C4-2B (cell line): Measurements from ENCODE around the gene TOB1.

ENCODE experiments used
- ZFX ChIP-seq: fragments of 450-650 bp; IDR thresholded peaks from 2 replicates; pipeline ENCODE4 v1.6.1; 2017
- TF ChIP-seq, protein P1 (sequence below): fragments of 450-650 bp; conservative IDR thresholded peaks from 2 replicates; pipeline ENCODE4 v1.5.1; 2017; ENCODE audit warnings: mild to moderate bottlenecking

DNA sequence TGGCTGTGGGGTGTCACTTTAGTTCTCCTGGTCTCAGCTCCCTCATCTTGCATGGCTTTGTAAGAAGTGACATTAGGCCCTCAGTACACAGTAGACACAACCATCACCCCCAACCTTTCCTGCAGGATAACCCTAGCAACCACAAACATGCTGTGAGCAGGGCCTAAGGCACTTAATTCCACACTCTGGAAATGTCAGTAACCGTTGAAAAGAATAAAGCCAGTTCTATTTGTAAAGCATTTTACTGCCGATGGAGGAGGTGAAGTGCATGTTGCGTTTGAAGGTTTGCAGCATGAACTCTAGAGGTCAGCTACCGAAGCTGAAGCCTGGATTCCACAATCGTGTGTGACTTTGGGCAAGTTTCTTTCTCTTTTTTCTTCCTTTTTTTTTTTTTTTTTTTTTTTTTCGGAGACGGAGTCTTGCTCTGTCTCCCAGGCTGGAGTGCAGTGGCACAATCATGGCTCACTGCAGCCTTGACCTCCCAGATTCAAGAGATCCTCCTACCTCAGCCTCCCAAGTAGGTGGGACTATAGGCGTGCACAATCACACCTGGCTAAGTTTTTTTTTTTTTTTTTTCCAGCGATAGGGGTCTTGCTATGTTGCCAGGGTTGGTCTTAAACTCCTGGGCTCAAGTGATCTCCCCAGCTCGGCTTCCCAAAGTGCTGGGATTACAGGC, 26.1 kb upstream of the TOB1 start:
- TF ChIP-seq, protein P1, sequence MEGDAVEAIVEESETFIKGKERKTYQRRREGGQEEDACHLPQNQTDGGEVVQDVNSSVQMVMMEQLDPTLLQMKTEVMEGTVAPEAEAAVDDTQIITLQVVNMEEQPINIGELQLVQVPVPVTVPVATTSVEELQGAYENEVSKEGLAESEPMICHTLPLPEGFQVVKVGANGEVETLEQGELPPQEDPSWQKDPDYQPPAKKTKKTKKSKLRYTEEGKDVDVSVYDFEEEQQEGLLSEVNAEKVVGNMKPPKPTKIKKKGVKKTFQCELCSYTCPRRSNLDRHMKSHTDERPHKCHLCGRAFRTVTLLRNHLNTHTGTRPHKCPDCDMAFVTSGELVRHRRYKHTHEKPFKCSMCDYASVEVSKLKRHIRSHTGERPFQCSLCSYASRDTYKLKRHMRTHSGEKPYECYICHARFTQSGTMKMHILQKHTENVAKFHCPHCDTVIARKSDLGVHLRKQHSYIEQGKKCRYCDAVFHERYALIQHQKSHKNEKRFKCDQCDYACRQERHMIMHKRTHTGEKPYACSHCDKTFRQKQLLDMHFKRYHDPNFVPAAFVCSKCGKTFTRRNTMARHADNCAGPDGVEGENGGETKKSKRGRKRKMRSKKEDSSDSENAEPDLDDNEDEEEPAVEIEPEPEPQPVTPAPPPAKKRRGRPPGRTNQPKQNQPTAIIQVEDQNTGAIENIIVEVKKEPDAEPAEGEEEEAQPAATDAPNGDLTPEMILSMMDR = no peak
- TF ChIP-seq ZFX = no peak
